HG03066 (cell line): ENCODE results near the gene POT1.

Experiments used
- ATAC-seq: cut with Tn5 transposase; IDR thresholded peaks from one replicate; pipeline ENCODE4 v1.9.1; 2021; ENCODE audit warnings: low read depth; ENCODE audit not compliant: unreplicated experiment

Gene POT1

DNA sequence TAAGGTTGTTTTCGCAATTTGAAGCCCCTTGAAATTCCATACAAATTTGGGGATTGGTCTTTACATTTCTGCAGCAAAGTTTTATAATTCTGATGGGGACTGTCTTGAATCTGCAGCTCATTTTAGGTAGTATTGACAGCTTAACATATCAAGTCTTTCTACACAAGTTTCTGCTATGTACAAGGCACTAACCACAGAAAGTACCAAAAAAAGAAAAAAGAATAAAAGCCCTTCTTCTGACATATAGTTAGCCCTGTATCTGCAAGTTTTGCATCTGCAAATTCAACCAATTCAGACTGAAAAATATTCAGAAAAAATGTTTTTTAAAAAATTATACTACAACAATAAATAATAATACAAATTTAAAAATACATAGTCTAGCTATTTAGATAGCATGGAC is 15.3 kb downstream of the POT1 start:
- no peak for ATAC-seq

GRCh38 chr7:124912972-124913371 is 16.7 kb downstream of the POT1 start:
- ATAC-seq = no peak

GRCh38 chr7:124909808-124910207 is 19.8 kb downstream of the POT1 start:
- no peak for ATAC-seq

- ATAC-seq = no peak
These were observed 21.4 kb downstream of the POT1 start for GRCh38 chr7:124908259-124908658.

GRCh38 chr7:124907490-124907889 is 22.1 kb downstream of the POT1 start:
- no peak for ATAC-seq

- no peak for ATAC-seq
These were observed 31.1 kb downstream of the POT1 start for GRCh38 chr7:124898531-124898930.

- no peak for ATAC-seq
These were observed 33.6 kb downstream of the POT1 start for GRCh38 chr7:124896001-124896400.

DNA sequence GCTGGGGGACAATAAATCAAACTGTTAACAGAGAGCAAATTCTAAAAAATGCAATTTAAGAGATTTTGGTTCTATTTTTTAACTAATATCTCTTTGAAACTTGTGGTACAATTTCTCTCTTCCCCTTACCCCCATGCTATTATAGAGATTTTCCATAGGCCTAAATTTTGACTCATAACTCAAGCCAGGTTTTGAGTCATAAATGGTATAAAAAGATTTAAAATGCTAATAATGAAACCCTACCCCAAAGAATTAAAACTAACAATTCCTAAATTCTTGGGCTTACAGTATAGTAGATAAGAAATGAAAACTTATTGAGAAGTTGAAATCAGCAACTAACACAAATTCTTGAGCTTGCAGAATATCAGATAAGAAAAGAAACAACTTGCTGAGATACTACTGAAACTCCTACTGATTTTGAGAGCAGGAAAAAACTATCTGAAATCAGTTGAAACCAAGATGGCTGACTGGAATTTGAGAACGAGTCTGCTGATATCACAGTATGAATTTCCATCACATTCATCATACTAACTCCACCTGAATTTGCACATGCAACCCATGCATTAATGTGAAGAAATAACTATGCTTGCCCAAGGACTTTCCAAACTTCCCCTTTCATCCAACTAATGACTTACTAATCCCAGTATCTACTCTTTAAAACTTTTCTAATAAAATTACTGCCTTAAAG is 36.3 kb downstream of the POT1 start:
- peak; percentile 69 for ATAC-seq

- no peak for ATAC-seq
These were observed 42.4 kb downstream of the POT1 start for GRCh38 chr7:124887247-124887646.

DNA sequence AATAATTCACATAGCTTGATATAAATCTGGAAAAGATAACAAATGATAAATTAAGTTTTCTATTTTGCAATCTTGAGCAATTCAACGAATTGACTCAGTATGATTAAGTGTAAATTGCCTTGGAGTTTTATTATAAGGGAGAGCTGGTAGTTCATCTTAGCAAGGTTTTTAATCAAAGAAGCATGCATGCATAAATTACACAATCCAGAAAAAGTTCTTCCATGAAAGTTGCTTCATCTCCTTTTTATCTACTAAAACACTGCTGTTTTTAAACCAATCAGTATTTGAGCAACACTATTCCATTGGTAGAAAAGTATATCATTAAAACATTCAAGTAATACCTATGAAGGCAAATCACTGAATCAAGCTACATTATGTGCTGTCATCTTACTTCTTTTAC is 47.6 kb downstream of the POT1 start:
- ATAC-seq = no peak

DNA sequence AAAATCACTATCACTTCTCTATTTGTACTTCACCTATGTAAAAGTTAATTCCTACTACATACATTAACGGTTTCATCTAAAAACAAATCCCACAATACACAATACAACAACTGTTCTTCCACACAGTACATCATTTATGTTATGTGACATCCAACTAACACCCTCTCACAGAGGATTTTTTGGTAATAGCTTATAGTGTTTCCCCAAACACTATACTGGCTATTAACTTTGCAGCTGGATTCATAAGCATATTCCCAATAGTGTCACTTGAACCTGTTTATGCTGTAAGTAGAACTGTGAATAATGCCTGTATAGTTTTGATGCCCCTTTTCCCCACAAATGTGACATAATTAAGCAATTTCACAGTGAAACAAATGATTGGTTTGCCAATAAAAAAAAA is 49.9 kb downstream of the POT1 start:
- no peak for ATAC-seq

- no peak for ATAC-seq
These were observed 50.5 kb downstream of the POT1 start for GRCh38 chr7:124879103-124879502.

DNA sequence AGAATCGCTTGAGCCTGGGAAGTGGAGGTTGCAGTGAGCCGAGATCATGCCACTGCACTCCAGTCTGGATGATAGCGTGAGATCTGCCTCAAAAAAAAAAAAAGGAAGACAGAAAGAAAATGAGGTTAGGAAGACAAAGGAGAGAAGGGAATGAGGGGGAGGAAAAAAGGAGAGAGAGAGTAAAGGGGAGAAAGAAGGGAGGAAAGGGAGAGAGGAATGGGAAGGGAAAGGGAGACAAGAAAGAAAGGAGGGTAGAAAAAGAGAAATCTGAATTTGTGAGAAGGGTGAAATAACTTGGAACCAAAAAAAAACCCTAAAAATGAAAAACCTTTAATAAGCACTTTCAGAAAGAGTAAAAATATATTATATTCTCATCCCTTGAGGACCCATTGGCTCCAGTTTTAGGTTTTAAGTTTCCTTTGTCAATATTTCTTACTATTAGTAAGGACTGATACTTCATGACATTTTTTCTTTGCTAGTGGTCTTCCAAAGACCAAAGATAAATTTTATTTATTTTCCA is 54.9 kb downstream of the POT1 start:
- no peak for ATAC-seq

GRCh38 chr7:124857672-124858235 is 71.9 kb downstream of the POT1 start:
- ATAC-seq = no peak

DNA sequence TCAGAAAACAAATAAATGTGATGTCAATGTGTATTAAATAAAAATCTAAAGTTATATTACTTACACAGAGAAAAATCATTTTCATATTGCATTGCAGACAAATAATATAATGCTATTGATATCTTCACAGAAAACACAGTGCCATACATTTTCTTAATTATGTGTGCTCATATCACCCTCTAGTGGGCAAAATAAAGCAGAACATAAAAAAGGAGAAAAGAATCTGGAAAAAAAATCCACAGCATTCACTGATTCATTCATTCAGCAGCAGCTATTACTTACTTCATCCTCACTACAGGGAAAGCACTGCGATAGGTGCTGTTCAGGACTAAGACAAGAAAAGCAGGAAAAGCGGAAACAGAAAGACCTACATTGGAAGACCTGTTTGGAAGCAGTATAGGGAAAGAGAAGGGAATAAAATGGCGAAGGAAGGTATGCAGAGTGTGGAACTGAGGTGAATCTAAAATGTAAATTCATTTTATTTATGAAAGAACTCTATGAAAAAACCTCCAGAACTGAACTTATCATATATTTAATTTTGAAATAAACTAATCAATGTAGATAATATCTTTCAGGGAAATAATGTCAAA is 73.2 kb downstream of the POT1 start:
- peak; percentile 62 for ATAC-seq

DNA sequence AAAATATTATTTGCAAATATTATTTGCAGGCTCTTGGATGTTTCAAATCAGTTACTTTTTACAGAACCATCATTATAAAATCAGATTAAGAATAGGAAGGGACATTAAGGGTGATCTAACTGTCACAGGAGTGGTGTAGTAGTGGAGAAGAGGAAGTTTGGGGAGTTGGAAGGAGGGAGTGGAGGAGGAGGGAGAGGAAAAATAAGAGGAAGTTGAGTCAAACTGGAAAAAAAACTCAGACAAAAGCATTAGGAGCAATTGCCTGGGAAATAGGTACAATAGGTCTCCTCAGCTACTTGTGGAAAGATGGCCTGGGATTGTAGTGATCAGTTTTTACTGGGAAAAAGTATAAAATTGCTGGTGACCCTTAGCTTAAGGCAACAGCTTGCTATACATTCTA is 86.3 kb downstream of the POT1 start:
- ATAC-seq = no peak

DNA sequence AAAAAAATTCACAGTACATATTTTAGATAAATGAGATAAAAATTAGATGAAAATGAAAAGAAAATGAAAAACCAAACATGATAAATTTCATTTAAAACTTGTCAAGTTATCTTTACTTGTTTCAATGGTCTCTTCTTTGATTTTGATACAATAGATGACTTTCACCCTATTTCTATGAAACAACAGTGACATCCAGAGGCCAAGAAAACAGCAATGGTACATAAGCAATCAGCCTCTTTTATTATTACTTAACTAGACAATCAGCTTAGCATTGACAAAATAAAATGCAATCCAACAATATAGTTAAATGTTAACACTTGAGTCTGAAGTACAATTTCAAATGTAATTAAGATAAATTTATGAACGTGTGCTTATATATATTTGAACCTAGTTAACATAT is 89.2 kb downstream of the POT1 start:
- ATAC-seq = no peak

- no peak for ATAC-seq
These were observed 89.9 kb downstream of the POT1 start for GRCh38 chr7:124839687-124840086.

- ATAC-seq = no peak
These were observed 93.5 kb downstream of the POT1 start for GRCh38 chr7:124836173-124836572.

DNA sequence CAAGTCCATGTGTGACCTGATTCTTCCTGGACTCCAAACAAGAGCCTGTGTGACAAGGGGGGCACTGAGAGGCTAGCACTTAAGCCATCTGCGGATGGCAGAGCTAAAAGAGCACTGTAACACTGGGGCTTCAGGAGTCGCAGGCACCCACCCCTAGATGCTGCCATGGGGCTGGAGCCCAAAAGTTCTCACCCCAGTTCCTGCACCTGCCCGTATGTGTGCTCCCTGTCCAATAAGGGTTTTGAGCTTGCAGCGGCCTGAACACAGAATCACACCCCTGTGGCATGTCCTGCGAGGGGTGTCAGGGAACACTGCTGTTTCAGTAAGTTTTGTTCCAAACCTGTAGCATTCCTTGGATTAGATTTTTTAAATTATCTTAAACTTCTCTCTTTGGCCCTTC is 110.8 kb downstream of the POT1 start:
- no peak for ATAC-seq

GRCh38 chr7:124813994-124814798 is 115.4 kb downstream of the POT1 start:
- no peak for ATAC-seq
